GM18505 (cell line): ENCODE data around the gene ARPP19.
A peak's percentile ranks its signal among the peaks of the same experiment; 100 is the strongest.
"Not testable (repeated sequence)": the region's sequence is repeated elsewhere in the genome, so short reads cannot be mapped to it uniquely, and the experiment has no call there.

Experiments
- ATAC-seq: cut with Tn5 transposase; IDR thresholded peaks from one replicate; pipeline ENCODE4 v1.9.1; 2021; ENCODE audit not compliant: unreplicated experiment
- POLR2A ChIP-seq: IDR thresholded peaks from 4 replicates; pipeline ENCODE4 v1.6.1; 2011; ENCODE audit warnings: borderline replicate concordance; ENCODE audit not compliant: insufficient read depth, insufficient read length; ENCODE audit errors: extremely low read depth

Gene ARPP19

GRCh38 chr15:52563501-52564060, 5.2 kb downstream of the ARPP19 start:
- TF ChIP-seq POLR2A = no peak
- no peak for ATAC-seq

GRCh38 chr15:52559575-52559974, 9.3 kb downstream of the ARPP19 start:
- no peak for TF ChIP-seq POLR2A
- no peak for ATAC-seq

- no peak for TF ChIP-seq POLR2A
- ATAC-seq = no peak
Observed at GRCh38 chr15:52559022-52559421, 9.8 kb downstream of the ARPP19 start.

GRCh38 chr15:52558196-52558595, 10.6 kb downstream of the ARPP19 start:
- ATAC-seq = peak; percentile 64
- TF ChIP-seq POLR2A = no peak

DNA sequence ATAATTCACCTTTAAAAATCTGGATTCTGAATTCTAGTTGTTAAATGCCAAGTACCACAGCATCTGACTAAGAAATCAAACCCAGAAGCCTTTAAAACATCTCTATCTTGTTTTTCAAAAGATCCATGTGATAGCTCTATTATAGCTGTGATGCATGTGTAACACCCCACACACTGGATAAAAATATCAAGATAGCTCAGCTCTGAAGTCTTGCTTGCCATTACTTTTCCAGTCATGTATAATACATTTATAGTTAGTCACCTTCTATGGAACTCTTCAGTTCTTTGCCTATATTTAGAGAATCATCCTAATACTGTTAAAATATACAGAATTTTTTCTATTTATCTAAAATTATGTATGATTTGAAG, 11.6 kb downstream of the ARPP19 start:
- ATAC-seq = no peak
- TF ChIP-seq POLR2A = no peak

DNA sequence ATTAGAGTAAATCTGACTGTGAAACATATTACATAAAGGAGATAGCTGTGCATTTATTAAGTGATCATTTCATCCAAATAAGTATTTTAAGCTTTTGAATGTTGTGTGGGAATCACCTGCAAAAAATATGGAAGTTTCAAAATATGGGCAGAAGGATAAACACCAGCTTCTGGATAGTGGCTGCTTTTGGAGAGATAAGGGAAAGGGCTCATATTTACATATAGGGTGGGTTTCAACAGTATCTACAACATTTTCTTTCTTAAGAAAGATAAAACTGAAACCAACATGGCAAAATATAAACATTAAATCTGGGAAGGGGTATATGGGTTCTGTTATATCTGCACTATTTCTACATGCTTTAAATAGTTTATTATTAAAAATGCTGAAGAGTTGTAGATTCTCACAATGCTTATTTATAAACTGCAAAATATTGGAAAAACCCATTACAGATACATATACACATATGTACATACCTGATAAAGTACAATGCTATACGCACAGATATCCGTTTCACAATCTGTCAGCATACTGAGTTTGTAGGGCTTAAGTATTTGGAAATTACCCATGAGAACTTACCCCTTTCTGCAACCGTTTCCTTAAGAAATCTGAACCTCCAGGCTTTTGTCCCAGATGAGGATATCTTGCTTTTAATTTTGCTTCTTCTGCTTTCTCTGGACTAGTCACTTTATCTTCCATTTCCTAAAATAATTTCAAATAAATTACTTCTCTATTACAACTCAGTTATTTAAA, 12.1 kb downstream of the ARPP19 start:
- no peak for TF ChIP-seq POLR2A
- ATAC-seq = no peak

- ATAC-seq = no peak
- TF ChIP-seq POLR2A = no peak
Observed at GRCh38 chr15:52552303-52552702, 16.5 kb downstream of the ARPP19 start.

DNA sequence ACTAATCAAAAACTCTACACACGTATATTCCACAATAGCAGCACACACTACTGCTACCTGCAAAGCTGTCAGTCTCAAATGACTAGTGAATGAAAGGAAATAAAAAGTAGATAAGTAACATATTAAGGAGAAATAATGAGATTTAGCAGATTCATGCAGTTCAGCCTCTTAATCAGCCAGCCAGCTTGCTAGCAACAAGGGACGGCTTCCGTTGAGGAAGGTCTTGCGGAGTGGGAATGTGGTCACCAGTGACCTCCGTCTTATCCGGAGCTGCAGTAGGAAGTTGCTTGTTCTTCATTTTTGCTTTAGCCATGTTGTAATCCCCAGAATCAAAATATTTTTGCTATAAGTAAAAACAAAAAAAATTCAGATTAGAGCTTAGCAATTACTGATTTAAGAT, 17.1 kb downstream of the ARPP19 start:
- no peak for ATAC-seq
- no peak for TF ChIP-seq POLR2A

DNA sequence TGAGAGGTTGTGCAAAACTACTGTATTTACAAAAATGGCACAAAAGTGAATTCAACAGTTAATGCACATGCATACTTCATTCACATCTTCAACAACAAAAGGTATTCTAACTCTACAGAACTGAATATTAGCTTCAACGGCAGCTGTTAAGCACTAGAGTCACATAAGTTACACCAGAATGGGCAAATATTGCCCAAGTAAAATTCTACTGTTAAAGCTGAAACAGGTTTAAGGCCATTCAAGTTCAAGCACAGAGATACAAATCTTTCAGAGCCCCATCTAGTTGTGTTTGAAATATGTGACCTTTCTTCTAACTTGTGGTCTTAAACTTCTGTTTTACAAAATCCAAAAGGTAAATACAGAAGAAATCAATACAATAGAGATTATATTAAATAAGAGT, 17.6 kb downstream of the ARPP19 start:
- ATAC-seq = not testable (repeated sequence)

DNA sequence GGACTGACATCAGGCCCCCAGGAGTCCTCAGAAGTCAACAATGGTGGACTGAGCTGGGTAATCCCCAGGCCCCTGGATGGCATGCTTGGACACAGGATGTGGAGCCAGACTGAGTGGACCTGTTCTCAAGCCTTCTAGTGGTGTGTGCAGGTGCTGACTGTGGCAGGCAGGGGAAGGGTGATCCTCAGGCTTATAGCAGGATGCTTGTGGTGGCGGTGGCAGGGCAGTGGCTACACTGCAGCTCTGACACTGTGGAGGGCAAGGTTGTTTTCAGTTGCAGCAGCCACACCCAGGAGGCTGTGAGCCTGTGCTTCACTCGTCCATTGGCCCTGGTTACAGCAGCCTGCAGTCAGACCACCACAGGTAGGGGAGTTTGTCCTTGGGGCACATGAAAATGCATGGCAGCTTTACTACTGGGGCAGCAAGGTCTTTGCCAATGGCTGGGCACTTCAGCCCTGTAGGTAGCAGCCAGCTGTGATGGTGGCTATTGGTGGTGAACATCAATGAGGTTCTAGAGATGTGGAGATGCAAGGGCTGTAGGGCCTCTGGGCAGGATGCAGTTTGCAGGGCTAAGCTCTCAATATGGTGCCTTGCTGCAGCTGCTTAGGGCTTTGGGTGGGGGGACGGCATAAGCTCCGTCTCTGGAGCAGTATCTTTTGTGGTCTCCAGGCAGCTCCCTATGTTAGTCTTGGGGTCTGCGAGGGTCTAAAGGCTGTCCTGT, 22.6 kb downstream of the ARPP19 start:
- no peak for ATAC-seq
- peak; percentile 32 for TF ChIP-seq POLR2A

- ATAC-seq = no peak
- no peak for TF ChIP-seq POLR2A
Observed at GRCh38 chr15:52540374-52541012, 28.3 kb downstream of the ARPP19 start.

- no peak for TF ChIP-seq POLR2A
- no peak for ATAC-seq
Observed at GRCh38 chr15:52537459-52537858, 31.4 kb downstream of the ARPP19 start.

- no peak for ATAC-seq
- no peak for TF ChIP-seq POLR2A
Observed at GRCh38 chr15:52532427-52532826, 36.4 kb downstream of the ARPP19 start.

- no peak for TF ChIP-seq POLR2A
Observed at GRCh38 chr15:52529940-52530339, 38.9 kb downstream of the ARPP19 start.

More at GRCh38 chr15:52529940-52530339, 38.9 kb downstream of the ARPP19 start:
- no peak for ATAC-seq
